HG02642 (cell line): Measurements from ENCODE around the gene PRCP.
"Not testable (repeated sequence)": the region's sequence is repeated elsewhere in the genome, so short reads cannot be mapped to it uniquely, and the experiment has no call there.

Source experiments
- ATAC-seq: cut with Tn5 transposase; IDR thresholded peaks from one replicate; pipeline ENCODE4 v1.9.1; 2021; ENCODE audit warnings: mild to moderate bottlenecking; ENCODE audit not compliant: unreplicated experiment, poor library complexity

The PRCP gene

GRCh38 chr11:82873919-82874333, 26.3 kb downstream of the PRCP start:
- ATAC-seq = no peak

GRCh38 chr11:82872377-82873150, 27.7 kb downstream of the PRCP start:
- ATAC-seq = no peak

GRCh38 chr11:82871646-82872045, 28.6 kb downstream of the PRCP start:
- no peak for ATAC-seq

GRCh38 chr11:82869657-82870056, 30.6 kb downstream of the PRCP start:
- no peak for ATAC-seq

- ATAC-seq = peak; percentile 43
These were observed 32.6 kb downstream of the PRCP start for GRCh38 chr11:82867495-82868082.

- no peak for ATAC-seq
These were observed 34.4 kb downstream of the PRCP start for GRCh38 chr11:82865841-82866240.

- ATAC-seq = no peak
These were observed 36.0 kb downstream of the PRCP start for GRCh38 chr11:82864268-82864667.

- ATAC-seq = peak; percentile 74
These were observed 37.0 kb downstream of the PRCP start for GRCh38 chr11:82863209-82863608.

- ATAC-seq = no peak
These were observed 37.9 kb downstream of the PRCP start for GRCh38 chr11:82862379-82862778.

- no peak for ATAC-seq
These were observed 40.5 kb downstream of the PRCP start for GRCh38 chr11:82859750-82860149.

GRCh38 chr11:82858556-82859091, 41.6 kb downstream of the PRCP start:
- ATAC-seq = no peak

GRCh38 chr11:82858133-82858532, 42.1 kb downstream of the PRCP start:
- no peak for ATAC-seq

GRCh38 chr11:82857145-82857544, 43.1 kb downstream of the PRCP start:
- ATAC-seq = no peak

GRCh38 chr11:82855616-82856015, 44.6 kb downstream of the PRCP start:
- ATAC-seq = no peak

- not testable (repeated sequence) for ATAC-seq
These were observed 45.3 kb downstream of the PRCP start for GRCh38 chr11:82854916-82855315.

GRCh38 chr11:82854242-82854641, 46.0 kb downstream of the PRCP start:
- no peak for ATAC-seq

- ATAC-seq = no peak
These were observed 51.4 kb downstream of the PRCP start for GRCh38 chr11:82848829-82849228.

- no peak for ATAC-seq
These were observed 54.6 kb downstream of the PRCP start for GRCh38 chr11:82845356-82846353.

- no peak for ATAC-seq
These were observed 57.0 kb downstream of the PRCP start for GRCh38 chr11:82843057-82843795.

- ATAC-seq = no peak
These were observed 58.2 kb downstream of the PRCP start for GRCh38 chr11:82842019-82842418.
